Measurements from ENCODE around the gene HCAR2.
"Not testable (repeated sequence)": the region's sequence is repeated elsewhere in the genome, so short reads cannot be mapped to it uniquely, and the experiment has no call there.

Gene HCAR2

GRCh38 chr12:122661246-122661645 lies 41.9 kb downstream of the HCAR2 start:
- DNase-seq, result no peak

GRCh38 chr12:122659579-122659978 lies 43.6 kb downstream of the HCAR2 start:
- no peak for DNase-seq

GRCh38 chr12:122656298-122656697 lies 46.9 kb downstream of the HCAR2 start:
- DNase-seq, result no peak

GRCh38 chr12:122653291-122653690 lies 49.9 kb downstream of the HCAR2 start:
- DNase-seq, result not testable (repeated sequence)

- no peak for DNase-seq
Observed at GRCh38 chr12:122651520-122652224, 51.5 kb downstream of the HCAR2 start.

All from NCI-H69 (cell line).